ENCODE measurements around the gene NAA35. TPM values are rescaled to one million over a fixed set of nuclear protein-coding genes. Genes with fewer than 3 reads are reported as not detected.

Gene NAA35
- total RNA-seq, 2 experiments from 2014 or later: 9.5 to 20.2 TPM

DNA sequence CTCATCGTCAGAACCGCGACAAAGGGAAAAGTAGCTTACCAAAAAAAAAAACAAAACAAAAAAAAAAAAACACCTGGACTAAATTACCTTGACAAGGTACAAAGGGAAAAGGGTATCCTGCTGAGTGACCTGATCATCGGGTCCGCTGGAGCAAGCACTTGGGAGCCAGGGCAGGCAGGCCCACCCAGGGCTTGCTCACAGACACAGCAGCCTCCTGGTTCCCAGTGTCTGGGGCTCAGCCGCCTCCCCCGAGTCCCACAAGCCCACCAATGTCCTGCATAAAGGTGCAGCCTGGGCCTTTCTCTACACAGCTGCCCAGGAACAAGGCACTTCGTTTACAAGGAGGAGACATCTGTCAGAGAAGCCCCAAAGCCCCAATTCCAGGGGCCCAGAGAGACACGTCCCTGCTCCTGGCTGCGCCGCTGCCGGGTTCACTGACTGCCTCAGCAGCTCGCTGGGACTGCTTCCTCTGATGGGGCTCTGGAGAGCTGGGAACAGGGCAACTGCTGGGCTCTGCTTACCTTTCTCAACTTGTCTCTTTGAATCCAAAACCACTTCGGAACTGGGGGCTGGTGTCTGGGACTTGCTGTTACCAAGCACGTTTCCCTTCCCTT, 95.0 kb downstream of the NAA35 start:
- H2AFZ ChIP-seq (ENCODE audit: low read length): no peak overlapping the region
- no peak for DNase-seq (ENCODE audit: low spot score)
- no peaks in the 10 kb centered on the region for H3K4me1 ChIP-seq (ENCODE audit: insufficient read depth, low read length, poor library complexity, severe bottlenecking)
- H4K20me1 ChIP-seq (ENCODE audit: insufficient read depth, low read length): no peaks in the 10 kb centered on the region
- H3K4me2 ChIP-seq (ENCODE audit: low read length): no peak overlapping the region
- H3K9me2 ChIP-seq (ENCODE audit: insufficient read depth, low read length): no peaks in the 10 kb centered on the region
- TF ChIP-seq EZH2phosphoT487 (IDR thresholded peaks at IDR 0.05; ENCODE audit: borderline replicate concordance, low read depth, low read length): no peak
- TF ChIP-seq, protein P1, sequence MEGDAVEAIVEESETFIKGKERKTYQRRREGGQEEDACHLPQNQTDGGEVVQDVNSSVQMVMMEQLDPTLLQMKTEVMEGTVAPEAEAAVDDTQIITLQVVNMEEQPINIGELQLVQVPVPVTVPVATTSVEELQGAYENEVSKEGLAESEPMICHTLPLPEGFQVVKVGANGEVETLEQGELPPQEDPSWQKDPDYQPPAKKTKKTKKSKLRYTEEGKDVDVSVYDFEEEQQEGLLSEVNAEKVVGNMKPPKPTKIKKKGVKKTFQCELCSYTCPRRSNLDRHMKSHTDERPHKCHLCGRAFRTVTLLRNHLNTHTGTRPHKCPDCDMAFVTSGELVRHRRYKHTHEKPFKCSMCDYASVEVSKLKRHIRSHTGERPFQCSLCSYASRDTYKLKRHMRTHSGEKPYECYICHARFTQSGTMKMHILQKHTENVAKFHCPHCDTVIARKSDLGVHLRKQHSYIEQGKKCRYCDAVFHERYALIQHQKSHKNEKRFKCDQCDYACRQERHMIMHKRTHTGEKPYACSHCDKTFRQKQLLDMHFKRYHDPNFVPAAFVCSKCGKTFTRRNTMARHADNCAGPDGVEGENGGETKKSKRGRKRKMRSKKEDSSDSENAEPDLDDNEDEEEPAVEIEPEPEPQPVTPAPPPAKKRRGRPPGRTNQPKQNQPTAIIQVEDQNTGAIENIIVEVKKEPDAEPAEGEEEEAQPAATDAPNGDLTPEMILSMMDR (conservative IDR thresholded peaks at IDR 0.05; ENCODE audit: low read length): no peak
- intact Hi-C loops (cut with micrococcal nuclease; ENCODE audit: unreplicated experiment): no loop called here
- CTCF ChIA-PET (ENCODE audit: unreplicated experiment): no interaction called here
- no peak overlapping the region for H3K27ac ChIP-seq (ENCODE audit: low read depth, low read length, poor library complexity, severe bottlenecking)
- no peaks in the 10 kb centered on the region for H3K36me3 ChIP-seq (ENCODE audit: insufficient read depth, low read length)
- no peaks in the 10 kb centered on the region for H3K9me3 ChIP-seq (ENCODE audit: low read length)
- POLR2A ChIA-PET: interaction anchor here (0.6 to 0.7 kb wide), 3 partner anchors 33 to 1671 kb away, joined by 3 to 5 read pairs (median 4); no protein-coding TSS in a partner anchor
- H3K79me2 ChIP-seq (ENCODE audit: insufficient read depth, low read depth, low read length): no peaks in the 10 kb centered on the region
- no TSS peak for BruUV-seq (replicated peaks)
- H3K4me3 ChIP-seq (ENCODE audit: low read depth, low read length, poor library complexity, severe bottlenecking): no peak overlapping the region

DNA sequence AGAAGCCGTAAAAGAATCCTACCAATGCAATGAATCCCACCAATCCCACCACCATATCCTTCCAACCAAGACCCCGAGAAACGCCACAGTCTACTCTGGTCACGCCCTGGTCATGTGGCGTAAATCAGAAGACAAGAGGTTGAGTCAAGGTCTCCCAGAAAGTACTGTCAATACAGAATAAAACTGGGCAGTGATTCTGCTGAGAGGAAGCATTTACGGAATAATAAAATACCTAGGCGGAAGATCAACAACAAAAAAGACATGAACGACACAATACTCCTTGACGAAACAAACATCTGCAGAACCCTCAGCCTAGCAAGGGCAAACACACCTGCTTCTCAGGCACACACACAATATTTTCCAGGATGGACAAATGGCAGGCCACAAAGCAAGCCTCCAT, 95.6 kb downstream of the NAA35 start:
- Histone ChIP-seq H4K20me1 (ENCODE audit: insufficient read depth, low read length) (no peaks in the 10 kb centered on the region), H3K4me1 (ENCODE audit: insufficient read depth, low read length, poor library complexity, severe bottlenecking) (no peaks in the 10 kb centered on the region), H3K79me2 (ENCODE audit: insufficient read depth, low read depth, low read length) (no peaks in the 10 kb centered on the region), H3K9me3 (ENCODE audit: low read length) (no peaks in the 10 kb centered on the region), H3K27ac (ENCODE audit: low read depth, low read length, poor library complexity, severe bottlenecking) (no peak overlapping the region), H3K4me3 (ENCODE audit: low read depth, low read length, poor library complexity, severe bottlenecking) (no peak overlapping the region), H2AFZ (ENCODE audit: low read length) (no peak overlapping the region), H3K9me2 (ENCODE audit: insufficient read depth, low read length) (no peaks in the 10 kb centered on the region), H3K4me2 (ENCODE audit: low read length) (no peak overlapping the region), H3K36me3 (ENCODE audit: insufficient read depth, low read length) (no peaks in the 10 kb centered on the region)
- ChIA-PET POLR2A (no interaction called here), CTCF (ENCODE audit: unreplicated experiment) (no interaction called here)
- intact Hi-C loops (cut with micrococcal nuclease; ENCODE audit: unreplicated experiment): no loop called here
- DNase-seq (ENCODE audit: low spot score): no peak
- TF ChIP-seq EZH2phosphoT487 (IDR thresholded peaks at IDR 0.05; ENCODE audit: borderline replicate concordance, low read depth, low read length): no peak
- TF ChIP-seq, protein P1 (conservative IDR thresholded peaks at IDR 0.05; ENCODE audit: low read length): no peak
- no TSS peak for BruUV-seq (replicated peaks)

DNA sequence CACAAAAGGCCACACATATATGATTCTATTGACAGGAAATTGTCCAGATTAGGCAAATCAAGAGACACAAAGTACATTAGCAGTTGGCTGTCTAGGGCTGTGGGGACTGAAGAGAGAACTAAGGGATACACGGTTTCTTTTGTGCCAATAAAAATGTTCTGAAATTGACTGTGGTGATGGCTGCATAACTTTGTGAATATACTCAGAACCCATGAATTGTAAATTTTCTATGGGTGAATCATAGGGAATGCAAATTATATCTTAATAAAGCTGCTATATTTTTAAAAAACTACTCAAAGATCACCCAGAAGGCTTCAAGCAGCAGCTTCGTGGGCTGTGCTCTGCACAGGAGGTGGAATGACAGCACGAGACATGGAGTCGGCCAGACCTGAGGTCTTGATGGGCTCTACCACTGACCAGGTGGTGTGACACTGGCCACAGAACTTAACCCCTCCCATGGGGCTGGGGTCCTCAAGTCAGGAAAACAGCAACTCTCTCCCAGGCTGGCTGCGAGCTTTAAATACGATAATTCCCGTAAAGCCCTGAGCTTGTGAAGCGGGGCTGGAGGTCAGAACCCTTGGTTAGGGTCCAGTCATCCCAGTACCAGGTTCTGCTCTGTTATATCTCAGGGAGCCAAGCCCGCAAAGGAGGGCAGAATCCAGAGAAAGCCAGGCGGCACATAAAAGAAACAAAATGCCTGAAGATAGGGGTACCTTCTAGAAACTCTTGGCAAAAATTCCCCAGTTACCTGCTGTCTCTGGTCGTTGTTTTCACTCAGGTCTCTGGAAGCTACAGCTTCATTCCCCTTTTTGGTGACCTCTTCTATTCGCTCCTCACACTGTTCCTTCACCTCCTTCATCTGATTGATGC, 99.3 kb downstream of the NAA35 start:
- CTCF ChIA-PET (ENCODE audit: unreplicated experiment): no interaction called here

More for the DNA sequence above, 99.3 kb downstream of the NAA35 start:
- DNase-seq (ENCODE audit: low spot score): no peak
- Histone ChIP-seq H3K4me1 (ENCODE audit: insufficient read depth, low read length, poor library complexity, severe bottlenecking) (no peaks in the 10 kb centered on the region), H3K9me2 (ENCODE audit: insufficient read depth, low read length) (no peaks in the 10 kb centered on the region), H3K9me3 (ENCODE audit: low read length) (no peaks in the 10 kb centered on the region), H4K20me1 (ENCODE audit: insufficient read depth, low read length) (no peaks in the 10 kb centered on the region), H3K4me2 (ENCODE audit: low read length) (no peak overlapping the region), H2AFZ (ENCODE audit: low read length) (no peak overlapping the region), H3K27ac (ENCODE audit: low read depth, low read length, poor library complexity, severe bottlenecking) (no peak overlapping the region), H3K4me3 (ENCODE audit: low read depth, low read length, poor library complexity, severe bottlenecking) (no peak overlapping the region), H3K36me3 (ENCODE audit: insufficient read depth, low read length) (no peaks in the 10 kb centered on the region), H3K79me2 (ENCODE audit: insufficient read depth, low read depth, low read length) (no peaks in the 10 kb centered on the region)
- POLR2A ChIA-PET: no interaction called here
- TF ChIP-seq EZH2phosphoT487 (IDR thresholded peaks at IDR 0.05; ENCODE audit: borderline replicate concordance, low read depth, low read length): no peak
- TF ChIP-seq, protein P1 (conservative IDR thresholded peaks at IDR 0.05; ENCODE audit: low read length): no peak
- intact Hi-C loops (cut with micrococcal nuclease; ENCODE audit: unreplicated experiment): no loop called here
- no TSS peak for BruUV-seq (replicated peaks)

Data from OCI-LY7 (cell line).